ENCODE data around the gene NDUFS7. TPM values are rescaled to one million over a fixed set of nuclear protein-coding genes. Genes with fewer than 3 reads are reported as not detected.
"Not testable (repeated sequence)": the region's sequence is repeated elsewhere in the genome, so short reads cannot be mapped to it uniquely, and the experiment has no call there.

The NDUFS7 gene
- total RNA-seq, 1 experiment from 2014 or later: 99.1 TPM

GRCh38 chr19:1417681-1418495 lies 34.2 kb downstream of the NDUFS7 start:
- no peak for DNase-seq (ENCODE audit: low read depth)

- no peak for DNase-seq (ENCODE audit: low read depth)
Observed at GRCh38 chr19:1418496-1418775, 34.7 kb downstream of the NDUFS7 start.

- DNase-seq (ENCODE audit: low read depth): no peak
Observed at GRCh38 chr19:1418951-1419738, 35.4 kb downstream of the NDUFS7 start.

GRCh38 chr19:1420085-1420484 lies 36.4 kb downstream of the NDUFS7 start:
- not testable (repeated sequence) for DNase-seq (ENCODE audit: low read depth)

- no peak for DNase-seq (ENCODE audit: low read depth)
Observed at GRCh38 chr19:1420590-1420989, 36.9 kb downstream of the NDUFS7 start.

GRCh38 chr19:1421218-1421957 lies 37.7 kb downstream of the NDUFS7 start:
- no peak for DNase-seq (ENCODE audit: low read depth)

GRCh38 chr19:1421958-1422305 lies 38.2 kb downstream of the NDUFS7 start:
- DNase-seq (ENCODE audit: low read depth): no peak

GRCh38 chr19:1422360-1422759 lies 38.7 kb downstream of the NDUFS7 start:
- no peak for DNase-seq (ENCODE audit: low read depth)

GRCh38 chr19:1422943-1423342 lies 39.2 kb downstream of the NDUFS7 start:
- DNase-seq (ENCODE audit: low read depth): no peak

GRCh38 chr19:1423436-1424191 lies 39.9 kb downstream of the NDUFS7 start:
- DNase-seq (ENCODE audit: low read depth): no peak

- no peak for DNase-seq (ENCODE audit: low read depth)
Observed at GRCh38 chr19:1424192-1424955, 40.7 kb downstream of the NDUFS7 start.

GRCh38 chr19:1425102-1425837 lies 41.6 kb downstream of the NDUFS7 start:
- DNase-seq (ENCODE audit: low read depth): no peak

GRCh38 chr19:1425902-1426301 lies 42.2 kb downstream of the NDUFS7 start:
- no peak for DNase-seq (ENCODE audit: low read depth)

- no peak for DNase-seq (ENCODE audit: low read depth)
Observed at GRCh38 chr19:1426736-1427135, 43.0 kb downstream of the NDUFS7 start.

GRCh38 chr19:1427221-1427920 lies 43.7 kb downstream of the NDUFS7 start:
- DNase-seq (ENCODE audit: low read depth): no peak

- DNase-seq (ENCODE audit: low read depth): no peak
Observed at GRCh38 chr19:1428738-1429391, 45.2 kb downstream of the NDUFS7 start.

- DNase-seq (ENCODE audit: low read depth): no peak
Observed at GRCh38 chr19:1429750-1430149, 46.0 kb downstream of the NDUFS7 start.

- no peak for DNase-seq (ENCODE audit: low read depth)
Observed at GRCh38 chr19:1430246-1430645, 46.5 kb downstream of the NDUFS7 start.
